Measurements from ENCODE around the gene LUC7L. TPM values are rescaled to one million over a fixed set of nuclear protein-coding genes. Genes with fewer than 3 reads are reported as not detected.
"Not testable (repeated sequence)": the region's sequence is repeated elsewhere in the genome, so short reads cannot be mapped to it uniquely, and the experiment has no call there.

The LUC7L gene
- total RNA-seq, 1 experiment from 2014 or later = 47.1 TPM

DNA sequence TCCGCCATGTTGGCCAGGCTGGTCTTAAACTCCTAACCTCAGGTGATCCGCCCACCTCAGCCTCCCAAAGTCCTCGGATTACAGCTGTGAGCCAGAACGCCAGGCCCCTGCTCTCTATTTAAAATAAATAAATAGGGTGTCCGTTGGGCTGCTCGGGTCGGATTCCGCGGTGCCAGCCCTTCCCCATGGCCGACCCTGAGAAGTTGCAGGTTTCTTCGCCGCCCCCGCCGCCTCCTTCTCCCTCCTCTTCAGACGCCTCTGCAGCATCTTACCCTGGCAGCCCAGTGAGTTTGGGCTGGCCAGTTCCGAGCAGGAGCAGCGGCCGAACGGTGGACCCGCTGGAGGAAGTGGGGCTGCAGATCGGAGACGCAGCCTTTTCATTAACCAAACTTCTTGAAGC, 1.7 kb upstream of the LUC7L start:
- H3K4me1 ChIP-seq (replicated peaks) = peaks cover 23% of the 10 kb centered on the region
- H3K36me3 ChIP-seq = peaks cover 37% of the 10 kb centered on the region
- H3K4me3 ChIP-seq = no peak overlapping the region
- no peaks in the 10 kb centered on the region for H3K9me3 ChIP-seq (replicated peaks)
- DNase-seq (ENCODE audit: low read depth in 1 of 2, low spot score in 2 of 2) = no peak
- H3K27ac ChIP-seq = no peak overlapping the region
- H3K27me3 ChIP-seq (replicated peaks) = no peaks in the 10 kb centered on the region

DNA sequence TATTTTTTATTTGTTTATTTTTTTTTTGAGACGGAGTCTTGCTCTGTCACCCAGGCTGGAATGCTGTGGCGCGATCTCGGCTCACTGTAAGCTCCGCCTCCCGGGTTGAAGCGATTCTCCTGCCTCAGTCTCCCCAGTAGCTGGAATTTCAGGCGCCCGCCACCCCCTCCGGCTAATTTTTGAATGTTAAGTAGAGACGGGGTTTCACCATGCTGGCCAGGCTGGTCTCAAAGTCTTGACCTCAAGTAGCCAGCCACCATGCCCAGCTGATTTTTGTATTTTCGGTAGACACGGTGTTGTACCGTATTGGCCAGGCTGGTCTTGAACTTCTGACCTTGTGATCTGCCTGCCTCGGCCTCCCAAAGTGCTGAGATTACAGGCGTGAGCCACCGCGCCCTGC, 1.1 kb upstream of the LUC7L start:
- not testable (repeated sequence) for H3K9me3 ChIP-seq (replicated peaks); H3K27me3 ChIP-seq (replicated peaks); H3K4me3 ChIP-seq; H3K27ac ChIP-seq; DNase-seq (ENCODE audit: low read depth in 1 of 2, low spot score in 2 of 2)
- Histone ChIP-seq H3K36me3 (peaks cover 40% of the 10 kb centered on the region), H3K4me1 (replicated peaks) (peaks cover 18% of the 10 kb centered on the region)

GRCh38 chr16:229731-230281, 557 bp upstream of the LUC7L start:
- Histone ChIP-seq H3K9me3 (replicated peaks) (no peaks in the 10 kb centered on the region), H3K36me3 (peaks cover 42% of the 10 kb centered on the region), H3K4me3 (peak overlapping the region; percentile 91), H3K27me3 (replicated peaks) (no peaks in the 10 kb centered on the region), H3K4me1 (replicated peaks) (peaks cover 12% of the 10 kb centered on the region), H3K27ac (no peak overlapping the region)
- DNase-seq (ENCODE audit: low read depth in 1 of 2, low spot score in 2 of 2) = no peak

- H3K27ac ChIP-seq = peak overlapping the region; percentile 92
- H3K9me3 ChIP-seq (replicated peaks) = no peaks in the 10 kb centered on the region
- peak overlapping the region; percentile 91 for H3K4me3 ChIP-seq
- peaks cover 55% of the 10 kb centered on the region for H3K36me3 ChIP-seq
- H3K4me1 ChIP-seq (replicated peaks) = peaks cover 8% of the 10 kb centered on the region
- H3K27me3 ChIP-seq (replicated peaks) = no peaks in the 10 kb centered on the region
- DNase-seq (ENCODE audit: low read depth in 1 of 2, low spot score in 2 of 2) = no peak
These were observed 948 bp downstream of the LUC7L start for GRCh38 chr16:228151-228851.

- Histone ChIP-seq H3K4me3 (no peak overlapping the region), H3K4me1 (replicated peaks) (no peaks in the 10 kb centered on the region), H3K27me3 (replicated peaks) (no peaks in the 10 kb centered on the region), H3K36me3 (peaks cover 87% of the 10 kb centered on the region), H3K27ac (no peak overlapping the region), H3K9me3 (replicated peaks) (no peaks in the 10 kb centered on the region)
- DNase-seq (ENCODE audit: low read depth in 1 of 2, low spot score in 2 of 2) = no peak
These were observed 9.2 kb downstream of the LUC7L start for GRCh38 chr16:220021-220420.

GRCh38 chr16:212999-213398, 16.2 kb downstream of the LUC7L start:
- Histone ChIP-seq H3K4me1 (replicated peaks) (no peaks in the 10 kb centered on the region), H3K36me3 (peaks cover 88% of the 10 kb centered on the region), H3K4me3 (no peak overlapping the region), H3K27ac (no peak overlapping the region), H3K27me3 (replicated peaks) (no peaks in the 10 kb centered on the region), H3K9me3 (replicated peaks) (no peaks in the 10 kb centered on the region)
- DNase-seq (ENCODE audit: low read depth in 1 of 2, low spot score in 2 of 2) = no peak

GRCh38 chr16:211631-212180, 17.5 kb downstream of the LUC7L start:
- peaks cover 87% of the 10 kb centered on the region for H3K36me3 ChIP-seq

DNA sequence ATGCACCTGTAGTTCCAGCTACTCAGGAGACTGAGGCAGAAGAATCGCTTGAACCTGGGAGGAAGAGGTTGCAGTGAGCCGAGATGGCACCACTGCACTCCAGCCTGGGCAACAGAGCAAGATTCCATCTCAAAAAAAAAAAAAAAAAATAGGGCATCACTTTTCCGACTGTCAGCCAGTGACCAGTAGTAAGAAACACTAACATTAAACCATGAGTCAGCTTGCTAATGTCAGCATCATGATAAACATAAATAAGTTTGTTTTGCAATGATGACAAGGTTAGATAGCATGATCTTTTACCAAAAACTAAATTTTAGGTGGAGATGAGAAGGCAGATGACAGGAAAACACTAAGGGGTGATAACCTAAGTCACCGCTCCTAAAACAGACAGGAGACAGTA, 19.9 kb downstream of the LUC7L start:
- not testable (repeated sequence) for H3K4me3 ChIP-seq; H3K4me1 ChIP-seq (replicated peaks); H3K27ac ChIP-seq; DNase-seq (ENCODE audit: low read depth in 1 of 2, low spot score in 2 of 2); H3K27me3 ChIP-seq (replicated peaks); H3K9me3 ChIP-seq (replicated peaks)
- H3K36me3 ChIP-seq = peaks cover 90% of the 10 kb centered on the region

More at GRCh38 chr16:211631-212180, 17.5 kb downstream of the LUC7L start:
- not testable (repeated sequence) for DNase-seq (ENCODE audit: low read depth in 1 of 2, low spot score in 2 of 2); H3K4me1 ChIP-seq (replicated peaks); H3K9me3 ChIP-seq (replicated peaks); H3K27ac ChIP-seq; H3K4me3 ChIP-seq; H3K27me3 ChIP-seq (replicated peaks)

DNA sequence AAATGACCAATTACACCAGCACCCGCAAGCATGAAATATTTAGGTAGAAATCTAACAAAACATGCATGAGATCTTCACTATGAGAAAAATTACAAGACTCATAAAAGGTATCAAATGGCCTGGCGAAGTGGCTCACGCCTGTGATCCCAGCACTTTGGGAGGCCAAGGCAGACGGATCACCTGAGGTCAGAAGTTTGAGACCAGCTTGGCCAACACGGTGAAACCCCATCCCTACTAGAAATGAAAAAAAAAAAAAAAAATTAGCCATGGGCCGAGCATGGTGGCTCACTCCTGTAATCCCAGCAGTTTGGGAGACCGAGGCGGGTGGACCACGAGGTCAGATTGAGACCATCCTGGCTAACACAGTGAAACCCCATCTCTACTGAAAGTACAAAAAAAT, 25.2 kb downstream of the LUC7L start:
- DNase-seq (ENCODE audit: low read depth in 1 of 2, low spot score in 2 of 2); H3K27ac ChIP-seq; H3K4me3 ChIP-seq; H3K4me1 ChIP-seq (replicated peaks); H3K27me3 ChIP-seq (replicated peaks); H3K9me3 ChIP-seq (replicated peaks): not testable (repeated sequence)
- H3K36me3 ChIP-seq = peaks cover 83% of the 10 kb centered on the region

DNA sequence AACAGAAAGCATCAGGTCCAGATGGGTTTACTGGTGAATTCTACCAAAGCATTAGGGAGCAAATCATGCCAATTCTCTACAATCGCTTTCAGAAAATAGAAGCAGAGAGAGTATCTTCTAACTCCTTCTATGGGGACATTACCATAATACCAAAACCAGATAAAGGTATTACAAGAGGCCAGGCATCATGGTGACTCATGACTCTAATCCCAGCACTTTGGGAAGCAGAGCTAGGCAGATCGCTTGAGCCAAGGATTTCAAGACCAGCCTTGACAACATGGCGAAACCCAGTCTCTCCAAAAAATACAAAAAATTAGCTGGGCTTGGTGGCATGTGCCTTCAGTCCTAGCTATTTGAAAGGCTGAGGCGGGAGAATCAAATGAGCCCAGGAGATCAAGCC, 26.0 kb downstream of the LUC7L start:
- Histone ChIP-seq H3K9me3 (replicated peaks) (no peaks in the 10 kb centered on the region), H3K27ac (no peak overlapping the region), H3K4me3 (no peak overlapping the region), H3K36me3 (peaks cover 83% of the 10 kb centered on the region), H3K4me1 (replicated peaks) (no peaks in the 10 kb centered on the region), H3K27me3 (replicated peaks) (no peaks in the 10 kb centered on the region)
- no peak for DNase-seq (ENCODE audit: low read depth in 1 of 2, low spot score in 2 of 2)

- Histone ChIP-seq H3K27ac (no peak overlapping the region), H3K4me1 (replicated peaks) (no peaks in the 10 kb centered on the region), H3K27me3 (replicated peaks) (no peaks in the 10 kb centered on the region), H3K4me3 (no peak overlapping the region), H3K36me3 (peaks cover 80% of the 10 kb centered on the region), H3K9me3 (replicated peaks) (no peaks in the 10 kb centered on the region)
- no peak for DNase-seq (ENCODE audit: low read depth in 1 of 2, low spot score in 2 of 2)
These were observed 28.9 kb downstream of the LUC7L start for GRCh38 chr16:200388-200787.

- no peak overlapping the region for H3K4me3 ChIP-seq
- no peaks in the 10 kb centered on the region for H3K4me1 ChIP-seq (replicated peaks)
- peaks cover 96% of the 10 kb centered on the region for H3K36me3 ChIP-seq
- DNase-seq (ENCODE audit: low read depth in 1 of 2, low spot score in 2 of 2) = no peak
- no peaks in the 10 kb centered on the region for H3K9me3 ChIP-seq (replicated peaks)
- H3K27ac ChIP-seq = no peak overlapping the region
- H3K27me3 ChIP-seq (replicated peaks) = no peaks in the 10 kb centered on the region
These were observed 34.7 kb downstream of the LUC7L start for GRCh38 chr16:194516-194915.

GRCh38 chr16:193441-193840, 35.8 kb downstream of the LUC7L start:
- no peaks in the 10 kb centered on the region for H3K4me1 ChIP-seq (replicated peaks)
- H3K36me3 ChIP-seq = peaks cover 96% of the 10 kb centered on the region
- no peaks in the 10 kb centered on the region for H3K9me3 ChIP-seq (replicated peaks)

GRCh38 chr16:192686-193085, 36.6 kb downstream of the LUC7L start:
- Histone ChIP-seq H3K9me3 (replicated peaks) (no peaks in the 10 kb centered on the region), H3K27ac (no peak overlapping the region), H3K4me3 (no peak overlapping the region), H3K36me3 (peaks cover 95% of the 10 kb centered on the region), H3K27me3 (replicated peaks) (no peaks in the 10 kb centered on the region), H3K4me1 (replicated peaks) (no peaks in the 10 kb centered on the region)
- DNase-seq (ENCODE audit: low read depth in 1 of 2, low spot score in 2 of 2) = no peak

More at GRCh38 chr16:193441-193840, 35.8 kb downstream of the LUC7L start:
- H3K27ac ChIP-seq = no peak overlapping the region
- DNase-seq (ENCODE audit: low read depth in 1 of 2, low spot score in 2 of 2) = no peak
- H3K27me3 ChIP-seq (replicated peaks) = no peaks in the 10 kb centered on the region
- no peak overlapping the region for H3K4me3 ChIP-seq
